Ishikawa (cell line): ENCODE results near the gene AK4.

ENCODE experiments used
- CEBPB ChIP-seq: IDR thresholded peaks from 2 replicates; pipeline ENCODE4 v1.6.1; 2012
- CREB1 ChIP-seq: IDR thresholded peaks from 2 replicates; pipeline ENCODE4 v1.6.1; 2012; ENCODE audit warnings: low read depth
- EGR1 ChIP-seq: IDR thresholded peaks from 2 replicates; pipeline ENCODE4 v1.6.1; 2012
- EP300 ChIP-seq: IDR thresholded peaks from 2 replicates; pipeline ENCODE4 v1.6.1; 2012; ENCODE audit warnings: borderline replicate concordance
- FOXM1 ChIP-seq: IDR thresholded peaks from 2 replicates; pipeline ENCODE4 v1.6.1; 2012; ENCODE audit warnings: low read depth, borderline replicate concordance
- NFIC ChIP-seq: IDR thresholded peaks from 2 replicates; pipeline ENCODE4 v1.6.1; 2012
- RAD21 ChIP-seq: IDR thresholded peaks from 2 replicates; pipeline ENCODE4 v1.6.1; 2012; ENCODE audit warnings: low read depth
- TAF1 ChIP-seq: IDR thresholded peaks from 2 replicates; pipeline ENCODE4 v1.6.1; 2012; ENCODE audit warnings: low read depth, mild to moderate bottlenecking
- TCF12 ChIP-seq: IDR thresholded peaks from 2 replicates; pipeline ENCODE4 v1.6.1; 2012; ENCODE audit warnings: low read depth
- TEAD4 ChIP-seq: IDR thresholded peaks from 2 replicates; pipeline ENCODE4 v1.6.1; 2012
- YY1 ChIP-seq: IDR thresholded peaks from 2 replicates; pipeline ENCODE4 v1.6.1; 2012; ENCODE audit warnings: low read depth
- ZBTB7A ChIP-seq: IDR thresholded peaks from 2 replicates; pipeline ENCODE4 v1.6.1; 2012; ENCODE audit warnings: low read depth
- TF ChIP-seq, protein P1 (sequence below): IDR thresholded peaks from 2 replicates; pipeline ENCODE4 v1.6.1; 2012; ENCODE audit warnings: low read depth, mild to moderate bottlenecking
- TF ChIP-seq, protein P2 (sequence below): IDR thresholded peaks from 2 replicates; pipeline ENCODE4 v1.6.1; 2012
- TF ChIP-seq, protein P3 (sequence below): IDR thresholded peaks from 2 replicates; pipeline ENCODE4 v1.6.1; 2012

Gene AK4

DNA sequence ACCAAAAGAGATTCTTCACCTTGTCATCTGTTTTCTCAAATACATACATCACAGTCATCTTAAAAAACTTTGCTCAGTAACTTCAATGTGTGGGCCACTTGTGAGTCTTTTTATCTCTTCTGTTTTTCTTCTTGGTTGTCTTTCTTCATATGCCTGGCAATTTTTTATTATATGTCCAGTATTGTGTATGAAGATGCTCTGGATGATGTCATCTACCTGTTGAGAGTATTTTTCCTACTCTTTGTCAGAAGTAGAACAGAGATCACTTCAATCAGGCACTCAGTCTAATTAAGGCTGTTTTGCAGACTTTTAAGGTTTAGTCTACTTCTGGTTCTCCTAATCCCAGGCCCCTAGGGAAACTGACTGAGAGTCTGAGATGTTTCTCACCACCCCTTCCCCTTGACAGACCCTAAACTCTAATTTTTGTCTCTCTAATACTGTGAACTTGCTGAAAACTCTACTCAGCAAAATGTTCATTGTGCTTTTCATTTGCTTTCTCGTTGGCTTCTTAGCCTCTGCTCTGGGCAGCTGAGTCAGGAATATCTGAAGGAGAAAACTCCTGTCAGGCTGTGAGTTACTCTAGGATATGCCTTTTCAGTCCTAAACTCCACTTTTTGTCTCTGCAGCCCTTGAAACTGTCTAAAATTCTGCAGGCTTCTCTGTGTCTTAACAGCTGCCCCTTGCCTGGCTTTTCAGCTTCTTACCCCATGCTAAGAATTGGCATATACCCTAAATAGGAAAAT is 128.4 kb downstream of the AK4 start:
- TF ChIP-seq CREB1: no peak
- TF ChIP-seq TCF12: no peak
- TF ChIP-seq TAF1: no peak
- no peak for TF ChIP-seq NFIC
- TF ChIP-seq ZBTB7A: no peak
- no peak for TF ChIP-seq EP300

DNA sequence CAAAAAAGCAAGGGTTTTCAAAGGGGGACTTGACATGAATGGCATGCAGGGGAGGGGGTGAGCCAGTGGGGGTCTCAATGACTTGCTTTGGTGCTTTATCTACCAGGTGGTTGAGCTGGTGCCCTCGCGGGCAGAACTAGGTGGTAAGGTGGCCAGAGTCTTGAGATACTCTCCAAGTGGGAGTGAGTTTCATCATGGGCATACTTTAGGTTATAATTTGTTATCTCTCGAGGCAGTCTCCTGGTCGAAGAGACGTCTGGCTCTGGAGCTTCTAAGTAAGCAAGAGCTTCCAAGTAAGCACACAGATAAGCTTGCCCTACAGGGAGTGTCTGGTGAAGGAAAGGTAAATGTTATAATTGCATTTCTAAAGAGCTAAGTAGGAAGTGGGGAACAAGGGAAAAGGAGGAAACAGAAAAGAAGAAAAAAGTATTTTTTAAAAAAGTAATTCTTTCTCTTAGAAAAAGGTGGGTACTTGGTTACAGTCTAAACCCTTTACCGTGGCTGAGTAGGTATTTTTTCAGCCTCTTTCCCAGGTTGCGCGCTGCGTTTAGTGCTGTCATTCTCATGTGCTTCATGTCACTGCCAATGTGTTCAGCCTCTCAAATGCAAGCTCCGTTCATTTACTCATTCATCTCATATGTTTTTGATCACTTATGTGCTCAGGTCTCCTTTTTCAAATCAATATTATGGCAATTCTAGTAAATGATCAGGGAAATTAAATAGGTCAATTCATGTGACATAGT is 129.8 kb downstream of the AK4 start:
- TF ChIP-seq TEAD4: no peak
- no peak for TF ChIP-seq NFIC
- TF ChIP-seq EP300: no peak
- TF ChIP-seq, protein P1, sequence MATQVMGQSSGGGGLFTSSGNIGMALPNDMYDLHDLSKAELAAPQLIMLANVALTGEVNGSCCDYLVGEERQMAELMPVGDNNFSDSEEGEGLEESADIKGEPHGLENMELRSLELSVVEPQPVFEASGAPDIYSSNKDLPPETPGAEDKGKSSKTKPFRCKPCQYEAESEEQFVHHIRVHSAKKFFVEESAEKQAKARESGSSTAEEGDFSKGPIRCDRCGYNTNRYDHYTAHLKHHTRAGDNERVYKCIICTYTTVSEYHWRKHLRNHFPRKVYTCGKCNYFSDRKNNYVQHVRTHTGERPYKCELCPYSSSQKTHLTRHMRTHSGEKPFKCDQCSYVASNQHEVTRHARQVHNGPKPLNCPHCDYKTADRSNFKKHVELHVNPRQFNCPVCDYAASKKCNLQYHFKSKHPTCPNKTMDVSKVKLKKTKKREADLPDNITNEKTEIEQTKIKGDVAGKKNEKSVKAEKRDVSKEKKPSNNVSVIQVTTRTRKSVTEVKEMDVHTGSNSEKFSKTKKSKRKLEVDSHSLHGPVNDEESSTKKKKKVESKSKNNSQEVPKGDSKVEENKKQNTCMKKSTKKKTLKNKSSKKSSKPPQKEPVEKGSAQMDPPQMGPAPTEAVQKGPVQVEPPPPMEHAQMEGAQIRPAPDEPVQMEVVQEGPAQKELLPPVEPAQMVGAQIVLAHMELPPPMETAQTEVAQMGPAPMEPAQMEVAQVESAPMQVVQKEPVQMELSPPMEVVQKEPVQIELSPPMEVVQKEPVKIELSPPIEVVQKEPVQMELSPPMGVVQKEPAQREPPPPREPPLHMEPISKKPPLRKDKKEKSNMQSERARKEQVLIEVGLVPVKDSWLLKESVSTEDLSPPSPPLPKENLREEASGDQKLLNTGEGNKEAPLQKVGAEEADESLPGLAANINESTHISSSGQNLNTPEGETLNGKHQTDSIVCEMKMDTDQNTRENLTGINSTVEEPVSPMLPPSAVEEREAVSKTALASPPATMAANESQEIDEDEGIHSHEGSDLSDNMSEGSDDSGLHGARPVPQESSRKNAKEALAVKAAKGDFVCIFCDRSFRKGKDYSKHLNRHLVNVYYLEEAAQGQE: no peak
- no peak for TF ChIP-seq CEBPB
- TF ChIP-seq RAD21: no peak
- no peak for TF ChIP-seq TAF1
- TF ChIP-seq CREB1: no peak
- no peak for TF ChIP-seq ZBTB7A
- TF ChIP-seq, protein P2, sequence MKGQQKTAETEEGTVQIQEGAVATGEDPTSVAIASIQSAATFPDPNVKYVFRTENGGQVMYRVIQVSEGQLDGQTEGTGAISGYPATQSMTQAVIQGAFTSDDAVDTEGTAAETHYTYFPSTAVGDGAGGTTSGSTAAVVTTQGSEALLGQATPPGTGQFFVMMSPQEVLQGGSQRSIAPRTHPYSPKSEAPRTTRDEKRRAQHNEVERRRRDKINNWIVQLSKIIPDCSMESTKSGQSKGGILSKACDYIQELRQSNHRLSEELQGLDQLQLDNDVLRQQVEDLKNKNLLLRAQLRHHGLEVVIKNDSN: no peak
- TF ChIP-seq YY1: no peak
- no peak for TF ChIP-seq FOXM1
- no peak for TF ChIP-seq EGR1
- TF ChIP-seq, protein P3, sequence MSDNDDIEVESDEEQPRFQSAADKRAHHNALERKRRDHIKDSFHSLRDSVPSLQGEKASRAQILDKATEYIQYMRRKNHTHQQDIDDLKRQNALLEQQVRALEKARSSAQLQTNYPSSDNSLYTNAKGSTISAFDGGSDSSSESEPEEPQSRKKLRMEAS: no peak
- TF ChIP-seq TCF12: no peak

DNA sequence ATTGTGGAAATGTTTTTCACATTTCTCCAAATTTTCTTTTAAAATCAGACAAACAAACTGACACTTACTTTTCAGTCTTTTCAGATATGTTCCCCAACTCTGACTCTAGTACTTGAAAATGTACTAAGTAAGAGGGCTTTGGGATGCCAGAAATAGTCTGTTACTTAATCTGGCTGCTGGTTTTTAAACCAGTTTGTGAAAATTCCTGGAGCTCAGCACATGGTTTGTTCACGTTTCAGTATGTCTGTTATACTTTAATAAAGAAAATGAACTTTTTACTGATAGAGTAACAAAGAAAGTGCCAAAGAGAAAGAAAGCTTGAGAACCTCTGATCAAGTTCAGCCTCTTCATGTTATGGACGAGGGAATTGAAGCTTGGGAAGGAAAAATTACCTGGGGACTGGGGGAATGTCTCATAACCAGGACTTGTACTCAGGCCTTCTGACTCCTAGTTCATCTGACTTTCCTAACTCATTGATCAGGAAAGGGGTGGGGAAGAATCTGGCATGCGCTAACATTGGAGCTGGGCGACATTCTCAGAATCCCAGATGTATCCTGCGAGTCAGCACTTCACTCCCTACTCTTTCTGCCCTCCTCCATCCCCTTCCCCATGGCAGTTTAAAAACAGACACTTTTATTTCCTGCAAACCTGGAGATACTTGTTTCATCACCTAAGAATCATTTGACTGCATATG is 130.5 kb downstream of the AK4 start:
- TF ChIP-seq TAF1 (no peak), CEBPB (no peak), EGR1 (no peak), YY1 (no peak), TCF12 (no peak), FOXM1 (no peak), ZBTB7A (no peak), NFIC (no peak), EP300 (no peak), TEAD4 (no peak), RAD21 (no peak), CREB1 (no peak)
- TF ChIP-seq, protein P2: no peak
- TF ChIP-seq, protein P3: no peak
- TF ChIP-seq, protein P1: no peak

DNA sequence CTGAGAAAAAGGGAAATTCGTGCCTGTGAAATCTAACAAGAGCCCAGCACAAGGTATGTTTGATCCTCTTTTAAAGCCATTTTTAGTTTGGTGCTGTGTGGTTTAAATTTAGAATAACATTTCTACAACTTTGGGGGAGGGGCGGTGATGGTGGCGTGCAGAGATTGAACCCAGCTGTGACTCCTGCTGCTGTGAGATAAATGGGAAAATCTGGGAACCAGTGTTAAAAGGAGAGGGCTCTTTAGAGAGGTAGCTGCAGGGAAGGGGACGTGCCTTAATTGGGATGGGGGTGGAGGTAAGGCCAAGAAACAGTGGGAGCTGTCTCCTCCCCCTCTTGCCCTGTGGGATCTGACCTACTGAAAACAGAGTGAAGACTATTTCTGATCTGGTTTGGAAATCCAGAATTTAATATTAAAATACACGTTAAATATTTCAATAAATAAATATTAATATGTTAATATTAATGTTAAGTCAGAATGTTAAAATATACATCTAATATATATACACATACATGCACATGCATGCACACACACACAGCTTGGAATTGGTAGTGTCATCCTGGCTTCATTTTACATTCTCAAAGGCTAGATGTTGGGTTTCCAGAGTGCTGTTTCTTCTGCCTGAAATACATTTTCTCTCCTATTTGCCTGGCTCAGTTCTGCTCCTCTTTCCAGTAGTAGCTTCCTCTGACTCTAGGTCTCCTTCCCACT is 131.2 kb downstream of the AK4 start:
- TF ChIP-seq, protein P3: no peak
- TF ChIP-seq EGR1 (no peak), ZBTB7A (no peak), NFIC (no peak), CREB1 (no peak)
- TF ChIP-seq, protein P1: no peak
